Gastroesophageal sphincter (tissue), 3 donors: ENCODE results near the gene ANKH.

ENCODE experiments used
- CTCF ChIP-seq, 4 experiments: fragments of 200-600 bp in 2 of 4; fragments of 450-650 bp in 2 of 4; sonication (generic) in 1 of 4; IDR thresholded peaks; one replicate each; pipeline ENCODE4 v1.5.1; 2017 to 2019; ENCODE audit warnings: antibody characterized with exemption in 4 of 4, mild to moderate bottlenecking in 2 of 4, moderate library complexity in 2 of 4
- EP300 ChIP-seq: sonication (generic); formaldehyde crosslinking; IDR thresholded peaks from one replicate; pipeline ENCODE4 v1.6.1; 2017; ENCODE audit warnings: antibody characterized with exemption, mild to moderate bottlenecking
- POLR2A ChIP-seq, 2 donors: fragments of 450-650 bp; IDR thresholded peaks; one replicate each; pipeline ENCODE4 v1.6.1; 2017; ENCODE audit warnings: antibody characterized with exemption in 2 of 2, mild to moderate bottlenecking in 2 of 2, moderate library complexity in 1 of 2

- TF ChIP-seq CTCF (IDR thresholded peaks at IDR 0.05) (no peak), POLR2A (IDR thresholded peaks at IDR 0.05) (no peak), EP300 (no peak)
Observed at GRCh38 chr5:14686517-14686916, 185.1 kb downstream of the ANKH start.
